Calu3 (cell line): ENCODE data around the gene GALNTL6. TPM values are rescaled to one million over a fixed set of nuclear protein-coding genes. Genes with fewer than 3 reads are reported as not detected.
"Not testable (repeated sequence)": the region's sequence is repeated elsewhere in the genome, so short reads cannot be mapped to it uniquely, and the experiment has no call there.

Experiments
- BruUV-seq: library from RNA; stranded (reverse); fragments of 400-500 nt; replicated peaks from 2 replicates; lab custom pipeline; 2021; lab: Mats Ljungman, UMichigan
- CTCF ChIA-PET: fragments of 300-600 bp; sonication (Branson Sonifier 250); formaldehyde crosslinking; loops from one replicate; lab custom pipeline; 2022; ENCODE audit warnings: antibody characterized with exemption; lab: Charles Lee
- DNase-seq: peaks from one replicate; pipeline ENCODE4 v3.0.0; 2022
- H3K27ac Mint-ChIP-seq: one replicate; pipeline ENCODE4 v1.8.0; 2022; ENCODE audit warnings: mixed read lengths; ENCODE audit not compliant: unreplicated experiment
- H3K27me3 Mint-ChIP-seq: one replicate; pipeline ENCODE4 v1.8.0; 2022; ENCODE audit warnings: mixed read lengths; ENCODE audit not compliant: unreplicated experiment
- H3K36me3 Mint-ChIP-seq: one replicate; pipeline ENCODE4 v1.8.0; 2022; ENCODE audit warnings: mild to moderate bottlenecking, moderate library complexity, mixed read lengths; ENCODE audit not compliant: insufficient read depth, unreplicated experiment
- H3K4me1 Mint-ChIP-seq: one replicate; pipeline ENCODE4 v1.8.0; 2022; ENCODE audit warnings: mild to moderate bottlenecking, low read depth, mixed read lengths; ENCODE audit not compliant: unreplicated experiment
- H3K4me3 Mint-ChIP-seq: one replicate; pipeline ENCODE4 v1.8.0; 2022; ENCODE audit warnings: mild to moderate bottlenecking, low read depth, moderate library complexity, mixed read lengths; ENCODE audit not compliant: unreplicated experiment
- H3K9me3 Mint-ChIP-seq: one replicate; pipeline ENCODE4 v1.8.0; 2022; ENCODE audit warnings: low read depth, mixed read lengths; ENCODE audit not compliant: unreplicated experiment
- CTCF ChIP-seq: fragments of 200-600 bp; IDR thresholded peaks from one replicate; pipeline ENCODE4 v1.8.0; 2022; ENCODE audit warnings: antibody characterized with exemption; ENCODE audit not compliant: unreplicated experiment
- intact Hi-C: fragments of 100-400 bp; cut with micrococcal nuclease; formaldehyde crosslinking; loops from one replicate; pipeline ENCODE4 v1.10.0; 2022; ENCODE audit not compliant: unreplicated experiment
- total RNA-seq: library from RNA; stranded (reverse); gene quantifications from 2 replicates; pipeline ENCODE4 v1.2.3, GENCODE V29; 2022

Gene GALNTL6
- total RNA-seq, 1 experiment from 2014 or later = not detected

- TF ChIP-seq CTCF = no peak
- intact Hi-C loops = no loop called here
Measured at GRCh38 chr4:172974586-172974985, 1161.4 kb downstream of the GALNTL6 start.

GRCh38 chr4:172975651-172976229, 1162.5 kb downstream of the GALNTL6 start:
- Mint-ChIP-seq H3K36me3 (no peaks in the 10 kb centered on the region), H3K9me3 (no peaks in the 10 kb centered on the region), H3K27me3 (no peaks in the 10 kb centered on the region), H3K4me3 (no peak overlapping the region), H3K4me1 (peaks cover 14% of the 10 kb centered on the region), H3K27ac (no peak overlapping the region)
- no peak for DNase-seq
- TF ChIP-seq CTCF = no peak
- CTCF ChIA-PET = no interaction called here
- no TSS peak for BruUV-seq
- intact Hi-C loops = no loop called here

More at GRCh38 chr4:172974586-172974985, 1161.4 kb downstream of the GALNTL6 start:
- peaks cover 3% of the 10 kb centered on the region for H3K9me3 Mint-ChIP-seq
- H3K4me1 Mint-ChIP-seq = peaks cover 14% of the 10 kb centered on the region
- no peak overlapping the region for H3K27ac Mint-ChIP-seq
- no TSS peak for BruUV-seq
- CTCF ChIA-PET = no interaction called here
- no peaks in the 10 kb centered on the region for H3K36me3 Mint-ChIP-seq
- DNase-seq = no peak
- no peaks in the 10 kb centered on the region for H3K27me3 Mint-ChIP-seq
- no peak overlapping the region for H3K4me3 Mint-ChIP-seq

- H3K4me3 Mint-ChIP-seq, H3K9me3 Mint-ChIP-seq, CTCF ChIA-PET, H3K27me3 Mint-ChIP-seq, H3K36me3 Mint-ChIP-seq, DNase-seq, H3K27ac Mint-ChIP-seq, intact Hi-C loops, BruUV-seq: not testable (repeated sequence)
- peaks cover 14% of the 10 kb centered on the region for H3K4me1 Mint-ChIP-seq
Measured at GRCh38 chr4:172977491-172978041, 1164.4 kb downstream of the GALNTL6 start.

- Mint-ChIP-seq H3K9me3 (no peaks in the 10 kb centered on the region), H3K4me3 (no peak overlapping the region), H3K27ac (no peak overlapping the region), H3K36me3 (no peaks in the 10 kb centered on the region), H3K27me3 (no peaks in the 10 kb centered on the region), H3K4me1 (peaks cover 14% of the 10 kb centered on the region)
- no peak for DNase-seq
- intact Hi-C loops = no loop called here
- BruUV-seq = no TSS peak
- CTCF ChIA-PET = no interaction called here
- TF ChIP-seq CTCF = no peak
Measured at GRCh38 chr4:172978848-172979247, 1165.6 kb downstream of the GALNTL6 start.

GRCh38 chr4:172979332-172979731, 1166.1 kb downstream of the GALNTL6 start:
- no peak overlapping the region for H3K4me3 Mint-ChIP-seq
- H3K27me3 Mint-ChIP-seq = no peaks in the 10 kb centered on the region
- no peaks in the 10 kb centered on the region for H3K36me3 Mint-ChIP-seq
- TF ChIP-seq CTCF = no peak
- CTCF ChIA-PET = no interaction called here
- no peak overlapping the region for H3K27ac Mint-ChIP-seq
- H3K4me1 Mint-ChIP-seq = peaks cover 14% of the 10 kb centered on the region
- no peak for DNase-seq
- no TSS peak for BruUV-seq
- intact Hi-C loops = no loop called here
- H3K9me3 Mint-ChIP-seq = no peaks in the 10 kb centered on the region
